H9 (cell line): ENCODE measurements around the gene PRR30. TPM values are rescaled to one million over a fixed set of nuclear protein-coding genes. Genes with fewer than 3 reads are reported as not detected.

Source experiments
- DNase-seq: peaks from one replicate; pipeline ENCODE4 v3.0.0-alpha.2; 2017
- H2AFZ ChIP-seq: one replicate; pipeline ENCODE4 v1.6.1; 2013; ENCODE audit warnings: mild to moderate bottlenecking, low read length, control low read depth, moderate library complexity
- H2AK5ac ChIP-seq: 2 replicates; pipeline ENCODE4 v1.6.1; 2013; ENCODE audit warnings: low read length, control low read depth, mixed read lengths; ENCODE audit not compliant: insufficient read length
- H2BK120ac ChIP-seq: one replicate; pipeline ENCODE4 v1.6.1; 2013; ENCODE audit warnings: low read depth, mild to moderate bottlenecking, low read length, control low read depth, inconsistent platforms; ENCODE audit not compliant: poor library complexity, severe bottlenecking
- H2BK12ac ChIP-seq: 2 replicates; pipeline ENCODE4 v1.6.1; 2013; ENCODE audit warnings: low read length, control low read depth, mixed read lengths, low read depth; ENCODE audit not compliant: insufficient read length
- H2BK15ac ChIP-seq: 2 replicates; pipeline ENCODE4 v1.6.1; 2013; ENCODE audit warnings: low read depth, low read length, control low read depth
- H2BK20ac ChIP-seq: one replicate; pipeline ENCODE4 v1.6.1; 2013; ENCODE audit warnings: low read depth, mild to moderate bottlenecking, low read length, control low read depth, inconsistent platforms; ENCODE audit not compliant: poor library complexity, severe bottlenecking
- H2BK5ac ChIP-seq: 2 replicates; pipeline ENCODE4 v1.6.1; 2013; ENCODE audit warnings: low read length, control low read depth, mixed read lengths; ENCODE audit not compliant: insufficient read length
- H3K14ac ChIP-seq: 2 replicates; pipeline ENCODE4 v1.6.1; 2013; ENCODE audit warnings: low read length, control low read depth; ENCODE audit not compliant: insufficient read depth
- H3K18ac ChIP-seq: 2 replicates; pipeline ENCODE4 v1.6.1; 2013; ENCODE audit warnings: low read depth, mild to moderate bottlenecking, mixed read lengths, low read length, control low read depth; ENCODE audit not compliant: insufficient read length
- H3K23ac ChIP-seq: 2 replicates; pipeline ENCODE4 v1.6.1; 2013; ENCODE audit warnings: low read length, control low read depth, mixed read lengths, low read depth; ENCODE audit not compliant: insufficient read length
- H3K23me2 ChIP-seq: 2 replicates; pipeline ENCODE4 v1.6.1; 2013; ENCODE audit warnings: low read depth, mild to moderate bottlenecking, mixed read lengths, low read length, control low read depth; ENCODE audit not compliant: insufficient read length, poor library complexity, severe bottlenecking
- H3K27ac ChIP-seq: 2 replicates; pipeline ENCODE4 v1.5.1; 2013; ENCODE audit warnings: low read length, control low read depth, mixed read lengths, low read depth; ENCODE audit not compliant: insufficient read length
- H3K27me3 ChIP-seq: 2 replicates; pipeline ENCODE4 v1.6.1; 2013; ENCODE audit warnings: low read length, control low read depth, inconsistent platforms; ENCODE audit not compliant: insufficient read depth
- H3K4ac ChIP-seq: 2 replicates; pipeline ENCODE4 v1.6.1; 2013; ENCODE audit warnings: low read depth, mild to moderate bottlenecking, control low read depth, inconsistent platforms, low read length, moderate library complexity
- H3K4me1 ChIP-seq: 2 replicates; pipeline ENCODE4 v1.6.1; 2013; ENCODE audit warnings: low read length, control low read depth, inconsistent platforms; ENCODE audit not compliant: insufficient read depth
- H3K4me2 ChIP-seq: 2 replicates; pipeline ENCODE4 v1.6.1; 2013; ENCODE audit warnings: low read length, control low read depth, mixed read lengths; ENCODE audit not compliant: insufficient read length, insufficient read depth
- H3K56ac ChIP-seq: 2 replicates; pipeline ENCODE4 v1.6.1; 2013; ENCODE audit warnings: low read depth, mild to moderate bottlenecking, mixed read lengths, low read length, control low read depth; ENCODE audit not compliant: insufficient read length
- H3K79me1 ChIP-seq: 2 replicates; pipeline ENCODE4 v1.6.1; 2013; ENCODE audit warnings: low read depth, mild to moderate bottlenecking, moderate library complexity, low read length, control low read depth, inconsistent platforms; ENCODE audit not compliant: insufficient read depth, poor library complexity, severe bottlenecking
- H3K79me2 ChIP-seq: 2 replicates; pipeline ENCODE4 v1.6.1; 2013; ENCODE audit warnings: low read length, control low read depth, inconsistent platforms; ENCODE audit not compliant: insufficient read depth
- H3K9ac ChIP-seq: 2 replicates; pipeline ENCODE4 v1.6.1; 2013; ENCODE audit warnings: low read length, control low read depth, mixed read lengths; ENCODE audit not compliant: insufficient read length; ENCODE audit errors: extremely low read depth
- H3K9me3 ChIP-seq: one replicate; pipeline ENCODE4 v1.6.1; 2013; ENCODE audit warnings: low read depth, low read length, inconsistent platforms; ENCODE audit not compliant: control insufficient read depth
- H3T11ph ChIP-seq: one replicate; pipeline ENCODE4 v1.6.1; 2013; ENCODE audit warnings: mild to moderate bottlenecking, low read length, control low read depth, inconsistent platforms
- H4K20me1 ChIP-seq: one replicate; pipeline ENCODE4 v1.6.1; 2013; ENCODE audit not compliant: control insufficient read depth, insufficient read length, insufficient read depth
- H4K5ac ChIP-seq: 2 replicates; pipeline ENCODE4 v1.6.1; 2013; ENCODE audit warnings: low read depth, mild to moderate bottlenecking, mixed read lengths, low read length, control low read depth; ENCODE audit not compliant: insufficient read length
- H4K8ac ChIP-seq: replicated peaks from 2 replicates; pipeline ENCODE4 v1.6.1; 2013; ENCODE audit warnings: low read length, control low read depth, mixed read lengths, low read depth; ENCODE audit not compliant: insufficient read length
- H4K91ac ChIP-seq: 2 replicates; pipeline ENCODE4 v1.6.1; 2013; ENCODE audit warnings: low read depth, mild to moderate bottlenecking, moderate library complexity, mixed read lengths, low read length, control low read depth; ENCODE audit not compliant: insufficient read length
- H3K27ac Mint-ChIP-seq, 3 experiments: 2 replicates in 2 of 3; 3 replicates in 1 of 3; pipeline ENCODE4 v1.8.0; 2020 to 2021; ENCODE audit warnings: mixed read lengths in 3 of 3, mild to moderate bottlenecking in 1 of 3, moderate library complexity in 1 of 3
- H3K27me3 Mint-ChIP-seq: 2 replicates; pipeline ENCODE4 v1.8.0; 2021; ENCODE audit warnings: low read depth, mild to moderate bottlenecking, moderate library complexity, mixed read lengths
- H3K36me3 Mint-ChIP-seq, 3 experiments: 2 replicates in 2 of 3; 3 replicates in 1 of 3; pipeline ENCODE4 v1.8.0; 2020 to 2021; ENCODE audit warnings: low read depth in 3 of 3, mixed read lengths in 3 of 3; ENCODE audit not compliant: insufficient read depth in 1 of 3
- H3K4me1 Mint-ChIP-seq, 2 experiments: 2 replicates each; pipeline ENCODE4 v1.8.0; 2020; ENCODE audit warnings: mixed read lengths in 2 of 2
- H3K4me3 Mint-ChIP-seq, 2 experiments: 2 replicates in 1 of 2; 3 replicates in 1 of 2; pipeline ENCODE4 v1.8.0; 2020 to 2021; ENCODE audit warnings: mild to moderate bottlenecking in 2 of 2, mixed read lengths in 2 of 2, moderate library complexity in 1 of 2
- H3K9me3 Mint-ChIP-seq, 2 experiments: 2 replicates in 1 of 2; 3 replicates in 1 of 2; pipeline ENCODE4 v1.8.0; 2020; ENCODE audit warnings: mild to moderate bottlenecking in 2 of 2, mixed read lengths in 2 of 2, moderate library complexity in 1 of 2
- WGBS: extraction: QIAGEN DNeasy Blood & Tissue Kit; methylation state at CpG from one replicate; pipeline ENCODE4 v1.1.7; 2013; ENCODE audit warnings: missing lambda C conversion rate, low lambda C conversion rate, mixed read lengths; ENCODE audit not compliant: insufficient read length; ENCODE audit errors: extremely low coverage; 5-methylcytosine and 5-hydroxymethylcytosine counted together
- total RNA-seq: library from RNA; stranded (reverse); gene quantifications from 2 replicates; pipeline ENCODE4 v1.2.1, GENCODE V29; 2021
- TF ChIP-seq, protein P1 (sequence below): fragments of 200-600 bp; sonication (generic); conservative IDR thresholded peaks from 3 replicates; pipeline ENCODE4 v1.8.0; 2021; ENCODE audit warnings: antibody characterized with exemption, mild to moderate bottlenecking

The PRR30 gene
- total RNA-seq, 1 experiment from 2014 or later, result not detected

DNA sequence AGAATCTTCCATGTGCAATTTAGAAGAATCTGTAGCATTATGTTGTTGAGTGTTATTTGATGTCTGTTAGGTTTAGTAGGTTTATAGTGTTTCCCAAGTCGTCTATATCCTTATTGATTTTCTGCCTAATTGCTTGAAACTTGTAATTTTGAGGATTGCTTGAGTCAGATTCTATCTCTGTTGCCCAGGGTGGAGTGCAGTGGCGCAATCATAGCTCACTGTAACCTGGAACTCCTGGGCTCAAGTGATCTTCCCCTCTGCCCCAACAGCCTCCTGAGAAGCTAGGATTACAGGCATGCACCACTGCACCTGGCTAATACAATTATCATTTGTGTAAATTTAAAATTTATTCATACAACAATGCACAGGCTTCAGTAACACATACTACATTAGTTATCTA is 6.5 kb upstream of the PRR30 start:
- H3K4me3 Mint-ChIP-seq, result no peak overlapping the region
- H3K56ac ChIP-seq, result no peak overlapping the region
- no peak overlapping the region for H4K91ac ChIP-seq
- no peak overlapping the region for H3K9ac ChIP-seq
- H3K23me2 ChIP-seq, result no peaks in the 10 kb centered on the region
- H3K27me3 ChIP-seq, result no peaks in the 10 kb centered on the region
- H3K9me3 Mint-ChIP-seq, result no peaks in the 10 kb centered on the region; a peak in 1 of 5 replicates
- no CpG with 5 or more reads among the region's 2 CpGs for WGBS
- TF ChIP-seq, protein P1, sequence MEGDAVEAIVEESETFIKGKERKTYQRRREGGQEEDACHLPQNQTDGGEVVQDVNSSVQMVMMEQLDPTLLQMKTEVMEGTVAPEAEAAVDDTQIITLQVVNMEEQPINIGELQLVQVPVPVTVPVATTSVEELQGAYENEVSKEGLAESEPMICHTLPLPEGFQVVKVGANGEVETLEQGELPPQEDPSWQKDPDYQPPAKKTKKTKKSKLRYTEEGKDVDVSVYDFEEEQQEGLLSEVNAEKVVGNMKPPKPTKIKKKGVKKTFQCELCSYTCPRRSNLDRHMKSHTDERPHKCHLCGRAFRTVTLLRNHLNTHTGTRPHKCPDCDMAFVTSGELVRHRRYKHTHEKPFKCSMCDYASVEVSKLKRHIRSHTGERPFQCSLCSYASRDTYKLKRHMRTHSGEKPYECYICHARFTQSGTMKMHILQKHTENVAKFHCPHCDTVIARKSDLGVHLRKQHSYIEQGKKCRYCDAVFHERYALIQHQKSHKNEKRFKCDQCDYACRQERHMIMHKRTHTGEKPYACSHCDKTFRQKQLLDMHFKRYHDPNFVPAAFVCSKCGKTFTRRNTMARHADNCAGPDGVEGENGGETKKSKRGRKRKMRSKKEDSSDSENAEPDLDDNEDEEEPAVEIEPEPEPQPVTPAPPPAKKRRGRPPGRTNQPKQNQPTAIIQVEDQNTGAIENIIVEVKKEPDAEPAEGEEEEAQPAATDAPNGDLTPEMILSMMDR, result no peak
- H2AFZ ChIP-seq, result no peak overlapping the region
- H2AK5ac ChIP-seq, result no peak overlapping the region
- no peaks in the 10 kb centered on the region for H3K79me1 ChIP-seq
- H3K79me2 ChIP-seq, result no peaks in the 10 kb centered on the region
- H3K36me3 Mint-ChIP-seq, result no peaks in the 10 kb centered on the region
- H3T11ph ChIP-seq, result no peak overlapping the region
- H3K27me3 Mint-ChIP-seq, result peaks cover 11% of the 10 kb centered on the region
- no peak overlapping the region for H3K4me2 ChIP-seq
- H3K4ac ChIP-seq, result no peak overlapping the region
- no peak for DNase-seq
- H3K27ac ChIP-seq, result no peak overlapping the region
- no peak overlapping the region for H3K23ac ChIP-seq
- no peak overlapping the region for H3K18ac ChIP-seq
- no peak overlapping the region for H2BK20ac ChIP-seq
- no peak overlapping the region for H2BK120ac ChIP-seq
- H2BK12ac ChIP-seq, result no peak overlapping the region
- peak overlapping the region in 1 of 3 experiments; percentile 40; a peak in 1 of 7 replicates for H3K27ac Mint-ChIP-seq
- H3K4me1 Mint-ChIP-seq, result peaks cover 0 to 2% of the 10 kb centered on the region in 2 experiments; a peak in 1 of 4 replicates
- H3K14ac ChIP-seq, result no peak overlapping the region
- no peak overlapping the region for H4K8ac ChIP-seq
- no peak overlapping the region for H2BK5ac ChIP-seq
- H4K5ac ChIP-seq, result no peak overlapping the region
- H3K9me3 ChIP-seq, result no peaks in the 10 kb centered on the region
- H3K4me1 ChIP-seq, result no peaks in the 10 kb centered on the region
- no peak overlapping the region for H2BK15ac ChIP-seq
- H4K20me1 ChIP-seq, result no peaks in the 10 kb centered on the region
